ENCODE data around the gene CCDC144A. TPM values are rescaled to one million over a fixed set of nuclear protein-coding genes. Genes with fewer than 3 reads are reported as not detected.
"Not testable (repeated sequence)": the region's sequence is repeated elsewhere in the genome, so short reads cannot be mapped to it uniquely, and the experiment has no call there.

The CCDC144A gene
- polyA plus RNA-seq, 3 donors: 0.05 to 0.23 TPM; not detected in 1

DNA sequence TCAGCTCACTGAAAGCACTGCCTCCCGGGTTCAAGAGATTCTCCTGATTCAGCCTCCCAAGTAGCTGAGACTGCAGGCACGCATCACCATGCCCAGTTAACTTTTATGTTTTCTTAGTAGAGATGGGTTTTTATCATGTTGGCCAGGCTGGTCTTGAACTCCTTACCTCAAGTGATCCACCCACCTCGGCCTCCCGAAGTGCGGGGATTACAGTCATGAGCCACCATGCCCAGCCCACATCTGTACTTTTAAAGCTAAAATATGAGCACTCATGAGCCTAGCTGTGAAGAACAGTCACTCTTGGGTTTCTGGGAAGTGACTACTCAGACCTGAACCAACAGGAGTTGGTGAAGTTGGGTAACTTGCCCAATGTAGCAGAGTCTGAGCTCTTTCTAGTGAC lies 120.2 kb downstream of the CCDC144A start:
- H3K4me2 ChIP-seq (replicated peaks; ENCODE audit: extremely low read depth, low read length, poor library complexity, severe bottlenecking): not testable (repeated sequence)

DNA sequence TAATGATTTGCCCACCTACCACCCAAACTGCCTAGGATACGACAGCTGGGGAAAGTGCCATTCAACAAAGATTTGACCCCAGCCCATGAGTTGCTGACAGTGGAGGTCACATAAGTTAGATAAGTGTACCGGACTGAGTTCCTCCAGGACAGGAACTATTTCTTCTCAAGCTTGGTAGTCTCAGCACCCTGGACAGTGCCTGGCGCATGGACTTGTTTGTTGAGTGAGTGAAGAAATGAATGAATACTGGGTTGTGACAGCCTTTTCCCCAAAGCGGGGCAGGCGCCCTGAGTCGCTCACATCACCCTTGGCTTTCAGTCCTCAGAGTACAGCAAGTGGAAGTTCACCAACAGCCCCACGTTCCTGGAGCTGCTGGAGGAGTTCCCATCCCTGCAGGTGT lies 122.1 kb downstream of the CCDC144A start:
- H4K20me1 ChIP-seq (ENCODE audit: insufficient read depth, low read length); H3K9ac ChIP-seq (ENCODE audit: insufficient read depth, low read length, poor library complexity, severe bottlenecking); H3K36me3 ChIP-seq (replicated peaks in 1 of 2; ENCODE audit: control insufficient read depth in 1 of 2, insufficient read depth in 2 of 2, low read length in 2 of 2); H3K27ac ChIP-seq (ENCODE audit: low read depth in 1 of 2, low read length in 2 of 2); H3K9me3 Mint-ChIP-seq; H3K4me1 ChIP-seq (ENCODE audit: control insufficient read depth in 1 of 2, insufficient read depth in 2 of 2, low read length in 2 of 2); H3K4me3 ChIP-seq (replicated peaks in 1 of 3; ENCODE audit: low read depth in 2 of 3, low read length in 3 of 3); H3K4me1 Mint-ChIP-seq; H3K79me2 ChIP-seq (ENCODE audit: insufficient read depth, low read length); H2AFZ ChIP-seq (ENCODE audit: insufficient read depth, low read depth, low read length, poor library complexity, severe bottlenecking); DNase-seq; H3K9me3 ChIP-seq (replicated peaks in 1 of 2; ENCODE audit: control insufficient read depth in 1 of 2, insufficient read depth in 1 of 2, low read length in 2 of 2); H3K4me2 ChIP-seq (replicated peaks; ENCODE audit: extremely low read depth, low read length, poor library complexity, severe bottlenecking); H3K27me3 ChIP-seq (ENCODE audit: control insufficient read depth in 2 of 2, insufficient read depth in 2 of 2, low read length in 2 of 2); H3K36me3 Mint-ChIP-seq; H3K4me3 Mint-ChIP-seq; H3K27me3 Mint-ChIP-seq (ENCODE audit: low read depth in 3 of 3); intact Hi-C loops (cut with micrococcal nuclease): not testable (repeated sequence)
- 32% methylated on average over 3 of the region's 7 CpGs for WGBS (ENCODE audit: insufficient coverage)
- peak overlapping the region in 1 of 7 donors; percentile 24 for H3K27ac Mint-ChIP-seq

More for the DNA sequence above, 120.2 kb downstream of the CCDC144A start:
- intact Hi-C loops (cut with micrococcal nuclease); H4K20me1 ChIP-seq (ENCODE audit: insufficient read depth, low read length); H3K4me1 ChIP-seq (ENCODE audit: control insufficient read depth in 1 of 2, insufficient read depth in 2 of 2, low read length in 2 of 2); H3K4me3 Mint-ChIP-seq; H3K4me1 Mint-ChIP-seq; H3K9me3 Mint-ChIP-seq; H3K36me3 ChIP-seq (replicated peaks in 1 of 2; ENCODE audit: control insufficient read depth in 1 of 2, insufficient read depth in 2 of 2, low read length in 2 of 2); H3K9me3 ChIP-seq (replicated peaks in 1 of 2; ENCODE audit: control insufficient read depth in 1 of 2, insufficient read depth in 1 of 2, low read length in 2 of 2); H3K4me3 ChIP-seq (replicated peaks in 1 of 3; ENCODE audit: low read depth in 2 of 3, low read length in 3 of 3); H3K27ac ChIP-seq (ENCODE audit: low read depth in 1 of 2, low read length in 2 of 2); DNase-seq; H3K36me3 Mint-ChIP-seq; H3K27me3 Mint-ChIP-seq (ENCODE audit: low read depth in 3 of 3); H3K9ac ChIP-seq (ENCODE audit: insufficient read depth, low read length, poor library complexity, severe bottlenecking); H3K79me2 ChIP-seq (ENCODE audit: insufficient read depth, low read length); H3K27ac Mint-ChIP-seq; H2AFZ ChIP-seq (ENCODE audit: insufficient read depth, low read depth, low read length, poor library complexity, severe bottlenecking); H3K27me3 ChIP-seq (ENCODE audit: control insufficient read depth in 2 of 2, insufficient read depth in 2 of 2, low read length in 2 of 2): not testable (repeated sequence)
- no CpG with 5 or more reads among the region's 5 CpGs for WGBS (ENCODE audit: insufficient coverage)

DNA sequence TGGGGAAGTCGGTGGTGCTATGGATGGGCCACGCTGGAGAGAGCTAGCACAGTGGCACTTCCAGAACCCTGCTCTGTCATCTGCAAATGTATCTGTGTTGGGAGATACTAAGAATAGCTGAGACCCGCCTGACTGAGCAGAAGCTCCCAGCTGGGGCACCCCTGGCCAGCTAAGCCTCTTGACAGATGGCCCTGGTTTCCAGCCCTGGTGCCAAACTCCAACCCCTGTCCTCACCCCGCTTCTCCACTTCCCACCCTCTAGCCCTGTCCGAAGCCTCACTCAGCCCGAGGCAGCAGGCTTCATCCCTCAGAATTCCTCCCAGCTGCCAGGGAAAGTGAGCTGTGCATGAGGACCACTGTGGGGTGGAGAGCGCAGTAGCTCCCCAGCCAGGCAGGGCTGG lies 124.4 kb downstream of the CCDC144A start:
- no peak overlapping the region for H3K9ac ChIP-seq (ENCODE audit: insufficient read depth, low read length, poor library complexity, severe bottlenecking)
- no peak overlapping the region for H3K27ac Mint-ChIP-seq
- H2AFZ ChIP-seq (ENCODE audit: insufficient read depth, low read depth, low read length, poor library complexity, severe bottlenecking): no peak overlapping the region
- TF ChIP-seq, protein P1, sequence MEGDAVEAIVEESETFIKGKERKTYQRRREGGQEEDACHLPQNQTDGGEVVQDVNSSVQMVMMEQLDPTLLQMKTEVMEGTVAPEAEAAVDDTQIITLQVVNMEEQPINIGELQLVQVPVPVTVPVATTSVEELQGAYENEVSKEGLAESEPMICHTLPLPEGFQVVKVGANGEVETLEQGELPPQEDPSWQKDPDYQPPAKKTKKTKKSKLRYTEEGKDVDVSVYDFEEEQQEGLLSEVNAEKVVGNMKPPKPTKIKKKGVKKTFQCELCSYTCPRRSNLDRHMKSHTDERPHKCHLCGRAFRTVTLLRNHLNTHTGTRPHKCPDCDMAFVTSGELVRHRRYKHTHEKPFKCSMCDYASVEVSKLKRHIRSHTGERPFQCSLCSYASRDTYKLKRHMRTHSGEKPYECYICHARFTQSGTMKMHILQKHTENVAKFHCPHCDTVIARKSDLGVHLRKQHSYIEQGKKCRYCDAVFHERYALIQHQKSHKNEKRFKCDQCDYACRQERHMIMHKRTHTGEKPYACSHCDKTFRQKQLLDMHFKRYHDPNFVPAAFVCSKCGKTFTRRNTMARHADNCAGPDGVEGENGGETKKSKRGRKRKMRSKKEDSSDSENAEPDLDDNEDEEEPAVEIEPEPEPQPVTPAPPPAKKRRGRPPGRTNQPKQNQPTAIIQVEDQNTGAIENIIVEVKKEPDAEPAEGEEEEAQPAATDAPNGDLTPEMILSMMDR (IDR thresholded peaks at IDR 0.05): no peak
- H4K20me1 ChIP-seq (ENCODE audit: insufficient read depth, low read length): no peaks in the 10 kb centered on the region
- no peak overlapping the region for H3K4me3 ChIP-seq (replicated peaks in 1 of 3; ENCODE audit: low read depth in 2 of 3, low read length in 3 of 3)
- WGBS (ENCODE audit: insufficient coverage): 85% methylated on average over 6 of the region's 7 CpGs
- no peaks in the 10 kb centered on the region for H3K4me1 ChIP-seq (ENCODE audit: control insufficient read depth in 1 of 2, insufficient read depth in 2 of 2, low read length in 2 of 2)
- H3K4me3 Mint-ChIP-seq: no peak overlapping the region
- no peaks in the 10 kb centered on the region for H3K4me1 Mint-ChIP-seq
- no peaks in the 10 kb centered on the region for H3K36me3 ChIP-seq (replicated peaks in 1 of 2; ENCODE audit: control insufficient read depth in 1 of 2, insufficient read depth in 2 of 2, low read length in 2 of 2)
- intact Hi-C loops (cut with micrococcal nuclease): no loop called here
- DNase-seq: peak in 1 of 3 donors; percentile 3
- peaks cover 1 to 5% (median 3%) of the 10 kb centered on the region in 3 donors for H3K27me3 Mint-ChIP-seq (ENCODE audit: low read depth in 3 of 3)
- H3K9me3 Mint-ChIP-seq: no peaks in the 10 kb centered on the region
- no peak overlapping the region for H3K27ac ChIP-seq (ENCODE audit: low read depth in 1 of 2, low read length in 2 of 2)
- H3K9me3 ChIP-seq (replicated peaks in 1 of 2; ENCODE audit: control insufficient read depth in 1 of 2, insufficient read depth in 1 of 2, low read length in 2 of 2): no peaks in the 10 kb centered on the region
- H3K4me2 ChIP-seq (replicated peaks; ENCODE audit: extremely low read depth, low read length, poor library complexity, severe bottlenecking): no peak overlapping the region
- peaks cover 0 to 3% of the 10 kb centered on the region in 2 donors for H3K27me3 ChIP-seq (ENCODE audit: control insufficient read depth in 2 of 2, insufficient read depth in 2 of 2, low read length in 2 of 2)
- H3K79me2 ChIP-seq (ENCODE audit: insufficient read depth, low read length): no peaks in the 10 kb centered on the region
- H3K36me3 Mint-ChIP-seq: no peaks in the 10 kb centered on the region

All from CD14-positive monocyte (primary cell).